ENCODE results near the gene LIN28B.

The LIN28B gene

GRCh38 chr6:104921896-104922295, 35.0 kb upstream of the LIN28B start:
- Histone ChIP-seq H3F3A (ENCODE audit: control insufficient read depth, insufficient read depth) (no peaks in the 10 kb centered on the region), H3K9me2 (replicated peaks; ENCODE audit: control insufficient read depth, low read length) (no peaks in the 10 kb centered on the region), H3K36me3 (ENCODE audit: control insufficient read depth, low read length) (no peaks in the 10 kb centered on the region), H3K4me1 (ENCODE audit: control insufficient read depth, low read length) (no peaks in the 10 kb centered on the region), H3K9me3 (ENCODE audit: control insufficient read depth, insufficient read depth, low read length) (no peaks in the 10 kb centered on the region), H3K27me3 (ENCODE audit: control insufficient read depth, low read length) (no peaks in the 10 kb centered on the region), H4K20me1 (ENCODE audit: control insufficient read depth, insufficient read depth, low read depth, low read length) (no peaks in the 10 kb centered on the region), H3K27ac (ENCODE audit: low read depth, low read length) (no peak overlapping the region), H3K79me2 (ENCODE audit: control insufficient read depth, low read length) (no peaks in the 10 kb centered on the region), H3K4me3 (ENCODE audit: low read length) (no peak overlapping the region), H3K4me2 (ENCODE audit: low read length) (no peak overlapping the region)
- no peak for TF ChIP-seq CTCF (IDR thresholded peaks at IDR 0.05; ENCODE audit: low read depth, low read length, poor library complexity, severe bottlenecking)
- TF ChIP-seq EZH2phosphoT487 (IDR thresholded peaks at IDR 0.05; ENCODE audit: borderline replicate concordance, low read length): no peak

GRCh38 chr6:104928141-104928540, 28.8 kb upstream of the LIN28B start:
- no peaks in the 10 kb centered on the region for H4K20me1 ChIP-seq (ENCODE audit: control insufficient read depth, insufficient read depth, low read depth, low read length)
- no peaks in the 10 kb centered on the region for H3K36me3 ChIP-seq (ENCODE audit: control insufficient read depth, low read length)
- no peaks in the 10 kb centered on the region for H3K9me2 ChIP-seq (replicated peaks; ENCODE audit: control insufficient read depth, low read length)
- no peak overlapping the region for H3K4me3 ChIP-seq (ENCODE audit: low read length)
- H3F3A ChIP-seq (ENCODE audit: control insufficient read depth, insufficient read depth): no peaks in the 10 kb centered on the region
- no peak for TF ChIP-seq EZH2phosphoT487 (IDR thresholded peaks at IDR 0.05; ENCODE audit: borderline replicate concordance, low read length)
- no peak for TF ChIP-seq CTCF (IDR thresholded peaks at IDR 0.05; ENCODE audit: low read depth, low read length, poor library complexity, severe bottlenecking)
- no peaks in the 10 kb centered on the region for H3K79me2 ChIP-seq (ENCODE audit: control insufficient read depth, low read length)
- no peaks in the 10 kb centered on the region for H3K9me3 ChIP-seq (ENCODE audit: control insufficient read depth, insufficient read depth, low read length)
- H3K4me1 ChIP-seq (ENCODE audit: control insufficient read depth, low read length): no peaks in the 10 kb centered on the region
- H3K27me3 ChIP-seq (ENCODE audit: control insufficient read depth, low read length): no peaks in the 10 kb centered on the region
- H3K4me2 ChIP-seq (ENCODE audit: low read length): no peak overlapping the region
- no peak overlapping the region for H3K27ac ChIP-seq (ENCODE audit: low read depth, low read length)

- TF ChIP-seq CTCF (IDR thresholded peaks at IDR 0.05; ENCODE audit: low read depth, low read length, poor library complexity, severe bottlenecking): no peak
- no peak for TF ChIP-seq EZH2phosphoT487 (IDR thresholded peaks at IDR 0.05; ENCODE audit: borderline replicate concordance, low read length)
- Histone ChIP-seq H3K9me2 (replicated peaks; ENCODE audit: control insufficient read depth, low read length) (no peaks in the 10 kb centered on the region), H4K20me1 (ENCODE audit: control insufficient read depth, insufficient read depth, low read depth, low read length) (no peaks in the 10 kb centered on the region), H3F3A (ENCODE audit: control insufficient read depth, insufficient read depth) (no peaks in the 10 kb centered on the region), H3K4me2 (ENCODE audit: low read length) (no peak overlapping the region), H3K4me1 (ENCODE audit: control insufficient read depth, low read length) (no peaks in the 10 kb centered on the region), H3K79me2 (ENCODE audit: control insufficient read depth, low read length) (no peaks in the 10 kb centered on the region), H3K4me3 (ENCODE audit: low read length) (no peak overlapping the region), H3K9me3 (ENCODE audit: control insufficient read depth, insufficient read depth, low read length) (no peaks in the 10 kb centered on the region), H3K27ac (ENCODE audit: low read depth, low read length) (no peak overlapping the region), H3K27me3 (ENCODE audit: control insufficient read depth, low read length) (no peaks in the 10 kb centered on the region), H3K36me3 (ENCODE audit: control insufficient read depth, low read length) (no peaks in the 10 kb centered on the region)
These were observed 27.6 kb upstream of the LIN28B start for GRCh38 chr6:104929353-104929752.

- Histone ChIP-seq H3K4me1 (ENCODE audit: control insufficient read depth, low read length) (no peaks in the 10 kb centered on the region), H3K9me3 (ENCODE audit: control insufficient read depth, insufficient read depth, low read length) (no peaks in the 10 kb centered on the region), H3K36me3 (ENCODE audit: control insufficient read depth, low read length) (no peaks in the 10 kb centered on the region), H3K4me2 (ENCODE audit: low read length) (no peak overlapping the region), H3F3A (ENCODE audit: control insufficient read depth, insufficient read depth) (no peaks in the 10 kb centered on the region), H3K27me3 (ENCODE audit: control insufficient read depth, low read length) (no peaks in the 10 kb centered on the region), H3K9me2 (replicated peaks; ENCODE audit: control insufficient read depth, low read length) (no peaks in the 10 kb centered on the region), H3K27ac (ENCODE audit: low read depth, low read length) (no peak overlapping the region), H3K79me2 (ENCODE audit: control insufficient read depth, low read length) (no peaks in the 10 kb centered on the region), H3K4me3 (ENCODE audit: low read length) (no peak overlapping the region), H4K20me1 (ENCODE audit: control insufficient read depth, insufficient read depth, low read depth, low read length) (no peaks in the 10 kb centered on the region)
- TF ChIP-seq CTCF (IDR thresholded peaks at IDR 0.05; ENCODE audit: low read depth, low read length, poor library complexity, severe bottlenecking) (no peak), EZH2phosphoT487 (IDR thresholded peaks at IDR 0.05; ENCODE audit: borderline replicate concordance, low read length) (no peak)
These were observed 26.0 kb upstream of the LIN28B start for GRCh38 chr6:104930939-104931338.
